ENCODE data around the gene SEMA3A. TPM values are rescaled to one million over a fixed set of nuclear protein-coding genes. Genes with fewer than 3 reads are reported as not detected.

The SEMA3A gene
- total RNA-seq, 1 donor from 2014 or later: 7.7 TPM

DNA sequence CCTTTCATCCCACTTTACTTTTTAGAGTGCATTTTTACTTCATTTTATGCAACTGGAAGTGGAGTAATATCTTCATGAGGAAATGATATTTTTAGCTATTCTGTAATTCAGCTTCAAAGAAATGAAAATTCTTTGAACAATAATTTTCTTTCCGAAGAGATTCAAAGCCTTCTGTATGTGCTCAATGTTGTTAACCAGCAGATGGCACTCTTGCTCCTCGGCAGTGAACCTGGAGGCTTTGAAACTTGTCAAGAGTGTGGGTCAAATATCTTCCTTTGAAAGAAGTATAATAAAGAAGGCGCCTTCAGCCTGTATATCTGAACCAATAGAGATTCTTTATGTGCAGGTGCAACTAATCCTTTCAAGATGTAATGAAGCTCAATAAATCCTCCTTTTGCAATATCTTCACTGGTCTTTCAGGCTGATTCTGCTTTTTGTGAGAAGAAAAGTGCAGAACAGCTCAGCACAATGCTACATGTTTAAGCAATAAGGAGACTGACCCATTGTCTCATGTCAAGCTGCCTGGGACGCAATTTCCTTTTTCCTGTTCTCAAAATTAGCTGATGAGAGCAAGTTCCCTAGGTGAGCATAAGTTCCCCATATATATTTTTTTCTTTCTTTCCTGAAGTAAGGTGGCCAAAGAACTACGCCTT is 258.4 kb downstream of the SEMA3A start:
- peak; percentile 87 for DNase-seq (ENCODE audit: low read depth)

DNA sequence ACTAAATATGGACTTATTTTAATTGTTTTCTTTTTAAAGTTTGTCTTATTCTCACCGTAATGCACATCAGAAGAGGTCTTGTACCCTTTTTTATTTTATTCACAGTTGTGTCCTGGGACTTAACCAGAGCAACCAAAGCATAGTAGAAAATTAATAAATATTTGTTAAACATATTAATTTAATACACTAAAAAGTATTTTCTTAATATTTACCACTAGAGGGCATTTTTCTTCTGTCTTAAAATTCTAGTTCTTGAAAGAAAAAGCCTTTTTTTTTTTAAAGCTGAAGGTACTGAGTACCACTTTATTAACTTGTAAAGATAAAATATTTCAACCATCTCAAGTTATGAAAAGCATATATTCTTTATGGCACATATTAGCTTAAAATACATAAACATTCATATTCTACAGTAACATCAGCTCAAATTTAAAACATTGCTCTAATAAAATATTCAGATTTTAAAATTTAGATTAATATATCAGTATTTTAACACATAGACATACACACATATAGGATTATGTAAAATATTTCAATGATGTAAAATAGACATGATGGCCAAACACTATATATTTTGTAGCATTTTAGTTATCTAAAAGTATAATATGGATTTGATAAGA is 260.4 kb downstream of the SEMA3A start:
- no peak for DNase-seq (ENCODE audit: low read depth)

DNA sequence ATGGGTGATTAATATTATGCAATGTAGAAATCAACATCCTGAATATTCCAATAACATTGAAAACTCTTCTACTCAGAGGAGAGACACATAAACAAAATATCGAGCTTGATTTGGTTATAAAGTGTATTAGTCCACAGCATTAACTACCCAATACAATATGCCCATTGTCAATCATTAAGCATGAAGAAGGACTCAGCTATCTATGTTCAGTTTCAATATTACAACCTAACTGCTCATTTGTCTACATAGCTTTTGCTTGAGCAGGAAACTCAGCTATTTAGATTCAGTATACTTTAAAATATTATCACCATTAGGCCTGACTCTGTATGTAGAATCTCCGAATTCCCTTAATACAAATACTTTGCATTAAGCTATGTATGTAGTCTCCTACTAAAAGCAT is 262.6 kb downstream of the SEMA3A start:
- no peak for DNase-seq (ENCODE audit: low read depth)

DNA sequence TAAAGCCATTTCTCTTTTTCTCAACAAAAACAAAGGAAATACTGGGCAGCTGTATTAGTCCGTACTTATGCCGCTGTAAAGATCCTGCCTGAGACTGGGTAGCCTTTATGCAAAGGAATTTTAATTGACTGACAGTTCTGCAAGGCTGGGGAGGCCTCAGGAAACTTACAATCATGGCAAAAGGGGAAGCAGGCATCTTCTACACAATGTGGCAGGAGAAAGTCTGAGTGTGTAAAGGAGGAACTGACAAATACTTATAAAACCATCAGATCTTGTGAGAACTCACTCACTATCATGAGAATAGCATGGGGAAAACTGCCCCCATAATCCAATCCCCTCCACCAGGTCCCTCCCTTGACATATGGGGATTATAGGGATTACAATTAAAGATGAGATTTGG is 264.3 kb downstream of the SEMA3A start:
- no peak for DNase-seq (ENCODE audit: low read depth)

DNA sequence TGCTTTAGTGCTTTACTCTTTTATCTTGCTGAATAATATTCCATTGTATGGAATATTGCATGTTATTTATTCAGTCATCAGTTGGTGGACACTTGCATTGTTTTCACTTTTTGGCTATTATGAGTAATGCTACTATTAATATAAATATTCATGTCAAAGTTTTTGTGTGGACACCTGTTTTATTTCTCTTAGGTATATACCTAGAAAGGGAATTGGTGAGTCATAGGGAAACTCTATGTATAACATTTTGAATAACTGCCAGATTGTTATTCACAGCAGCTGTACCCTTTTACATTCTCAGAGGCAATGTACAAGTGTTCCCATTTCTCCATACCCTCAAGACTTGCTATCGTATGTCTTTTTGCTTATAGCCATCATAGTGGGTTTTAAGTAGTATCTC is 268.7 kb downstream of the SEMA3A start:
- DNase-seq (ENCODE audit: low read depth): no peak

DNA sequence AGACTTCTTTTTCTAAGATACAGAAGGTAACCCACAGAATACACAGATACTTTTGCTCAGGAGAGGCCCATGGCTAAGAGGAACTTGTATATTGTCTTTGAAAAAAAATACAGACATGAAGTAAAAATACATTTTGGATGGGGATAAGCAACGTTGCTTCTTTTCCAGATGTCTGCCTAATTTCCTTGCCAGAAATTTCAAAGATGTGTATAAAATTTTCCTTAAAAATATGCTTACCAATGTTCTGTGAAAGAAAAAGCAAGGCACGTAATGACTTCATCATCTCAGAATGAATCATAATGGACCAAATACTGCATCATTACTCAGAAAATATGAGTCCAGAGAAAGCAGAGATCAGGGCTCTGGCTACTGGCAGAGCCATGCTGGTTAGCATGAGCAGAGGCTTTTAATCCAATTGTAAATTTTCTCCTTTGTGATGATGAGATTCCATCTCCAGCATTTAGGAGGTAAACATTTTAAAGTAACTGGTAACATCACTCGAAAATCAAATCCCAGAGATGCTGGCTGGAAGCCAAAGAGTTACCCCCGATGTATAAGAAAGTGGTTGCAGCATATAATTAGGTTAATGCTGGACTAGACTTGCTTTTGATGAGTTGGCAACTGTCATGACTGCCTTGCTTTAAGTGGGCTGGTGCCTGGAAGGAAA is 272.5 kb downstream of the SEMA3A start:
- peak; percentile 5 for DNase-seq (ENCODE audit: low read depth)

DNA sequence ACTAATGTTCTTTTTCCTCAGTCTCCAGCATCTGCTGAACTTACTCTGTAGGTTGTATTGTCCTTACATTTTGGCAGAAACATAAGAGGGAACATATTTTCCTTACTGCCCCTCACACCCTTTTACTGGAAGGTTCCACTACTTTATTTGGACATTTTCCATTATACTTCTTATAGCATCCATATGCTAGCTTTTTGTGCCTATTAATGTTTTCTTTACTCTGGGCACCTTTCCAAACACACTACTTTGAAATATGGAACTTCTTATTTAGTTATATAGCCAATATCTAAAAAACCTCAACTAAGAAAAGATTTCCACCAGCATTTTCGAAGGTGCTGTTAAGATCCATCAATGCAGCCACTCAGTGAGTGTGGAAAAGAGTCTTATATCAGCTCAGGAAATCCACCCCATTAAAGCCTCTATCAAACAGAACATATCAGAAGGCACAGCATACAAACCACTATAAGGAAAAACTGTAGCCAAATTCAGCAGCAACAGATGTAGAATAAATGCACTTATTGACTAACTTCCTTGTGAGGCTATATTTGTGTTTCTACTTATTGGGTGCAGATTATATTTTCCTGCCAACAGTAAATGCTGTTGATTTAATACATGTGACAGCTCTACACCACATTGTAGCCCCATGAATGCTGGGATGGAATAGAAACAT is 273.2 kb downstream of the SEMA3A start:
- DNase-seq (ENCODE audit: low read depth): no peak

DNA sequence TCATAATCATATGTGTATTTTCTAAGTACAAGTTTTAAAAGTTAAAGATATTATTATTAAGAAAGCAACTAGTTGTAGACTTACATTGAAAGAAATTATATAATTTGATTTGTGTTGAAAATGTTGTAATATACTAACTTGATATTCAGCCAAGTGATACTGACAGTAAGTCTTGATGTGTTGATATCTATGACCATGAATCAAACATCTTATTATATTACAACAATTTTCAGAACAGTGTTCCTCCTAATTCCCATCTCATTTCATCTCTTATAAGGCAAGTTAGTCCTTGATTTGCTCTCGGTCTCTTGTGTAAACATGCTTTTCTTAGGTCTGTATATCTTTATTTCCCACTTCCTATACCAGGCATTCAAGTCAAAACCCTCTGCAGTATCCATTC is 276.4 kb downstream of the SEMA3A start:
- DNase-seq (ENCODE audit: low read depth): no peak

DNA sequence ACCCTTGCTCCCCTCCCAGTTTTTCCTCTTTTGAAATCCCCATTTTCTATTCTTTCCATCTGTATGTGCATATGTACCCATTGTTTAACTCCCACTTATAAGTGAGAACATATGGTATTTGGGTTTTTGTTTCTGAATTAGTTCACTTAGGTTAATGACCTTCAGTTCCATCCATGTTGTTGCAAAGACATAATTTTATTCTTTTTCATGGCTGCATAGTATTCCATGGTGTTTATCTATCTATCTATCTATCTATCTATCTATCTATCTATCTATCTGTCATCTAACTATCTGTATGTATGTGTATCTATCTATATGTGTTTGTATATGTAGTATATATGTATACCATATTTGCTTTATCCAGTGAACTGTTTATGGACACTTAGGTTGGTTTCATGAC is 281.4 kb downstream of the SEMA3A start:
- DNase-seq (ENCODE audit: low read depth): no peak

DNA sequence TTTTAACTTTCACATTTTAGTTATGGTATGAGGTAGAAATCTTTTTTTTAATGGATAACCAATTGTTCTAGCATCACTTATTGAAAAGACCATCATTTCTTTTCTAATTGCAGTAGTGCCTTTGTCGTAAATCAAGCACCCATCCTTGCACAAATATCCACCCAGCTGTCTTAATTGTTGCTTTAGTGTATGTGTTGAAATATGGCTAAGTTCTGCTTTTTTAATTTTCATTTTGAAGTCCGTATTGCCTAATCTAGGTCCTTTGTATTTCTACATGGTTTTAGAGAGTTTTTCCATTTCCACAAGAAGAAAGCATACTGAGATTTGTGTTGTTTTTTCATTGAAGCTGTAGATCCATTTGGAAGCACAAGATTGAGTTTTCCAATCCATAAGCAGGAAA is 286.1 kb downstream of the SEMA3A start:
- no peak for DNase-seq (ENCODE audit: low read depth)

Data from myocyte (in vitro differentiated cells).